ENCODE measurements around the gene ANGPTL5.
"Not testable (repeated sequence)": the region's sequence is repeated elsewhere in the genome, so short reads cannot be mapped to it uniquely, and the experiment has no call there.

Gene ANGPTL5

DNA sequence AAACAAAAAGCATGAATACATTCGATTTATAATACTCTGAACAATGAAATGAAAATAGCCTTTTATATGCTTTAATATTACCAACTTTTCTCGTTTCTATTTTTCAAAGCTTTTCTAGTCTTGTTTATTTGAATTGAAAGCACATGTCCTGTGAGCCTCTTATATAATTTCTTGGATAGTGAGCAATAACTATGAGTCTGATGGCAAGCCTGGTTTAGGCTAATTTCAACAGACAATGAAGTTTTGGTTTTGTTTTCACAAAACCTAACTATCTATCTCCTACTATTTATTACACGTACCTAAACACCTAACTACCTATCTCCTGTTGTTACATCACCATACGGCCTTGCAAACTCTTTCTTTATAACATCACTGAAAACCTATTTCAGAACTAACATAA lies 30.7 kb downstream of the ANGPTL5 start:
- no peak for DNase-seq (ENCODE audit: low read depth)

DNA sequence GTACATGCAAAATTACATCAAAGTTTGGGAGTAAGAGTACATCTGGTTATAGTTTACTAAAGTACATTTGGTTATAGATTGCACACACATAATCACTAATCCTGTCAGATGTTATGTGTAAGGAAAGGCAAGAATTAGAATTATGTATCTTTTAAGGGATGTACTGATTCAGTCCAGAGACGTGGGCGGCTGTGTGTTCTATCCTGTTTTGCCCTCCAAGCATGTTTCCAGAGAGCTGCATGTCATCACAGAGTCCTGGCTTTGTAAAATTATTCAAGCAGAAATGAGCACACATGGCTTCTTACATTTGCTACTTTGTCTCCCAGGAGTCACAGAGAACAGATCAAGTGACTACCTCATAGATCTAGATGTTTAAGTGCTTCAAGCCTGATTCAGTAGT lies 34.7 kb downstream of the ANGPTL5 start:
- DNase-seq (ENCODE audit: low read depth) = no peak

DNA sequence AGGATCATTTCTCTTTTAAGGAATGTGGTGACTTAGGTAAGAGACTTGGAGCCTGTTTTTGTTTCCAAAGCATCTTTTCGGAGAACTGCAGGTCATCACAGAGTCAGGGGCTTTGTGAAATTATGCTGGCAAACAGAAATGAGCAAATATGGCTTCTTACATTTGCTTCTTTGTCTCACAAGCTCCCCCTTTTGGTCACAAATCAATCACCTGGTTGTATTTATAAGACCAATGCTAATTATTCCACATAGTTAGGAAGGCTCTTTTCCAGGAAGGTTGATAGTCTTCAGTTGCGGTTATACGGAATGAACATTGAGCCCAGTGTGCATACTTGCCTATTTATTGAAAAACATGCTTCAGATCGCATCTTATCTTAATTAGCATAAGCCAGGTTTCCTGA lies 36.1 kb downstream of the ANGPTL5 start:
- no peak for DNase-seq (ENCODE audit: low read depth)

DNA sequence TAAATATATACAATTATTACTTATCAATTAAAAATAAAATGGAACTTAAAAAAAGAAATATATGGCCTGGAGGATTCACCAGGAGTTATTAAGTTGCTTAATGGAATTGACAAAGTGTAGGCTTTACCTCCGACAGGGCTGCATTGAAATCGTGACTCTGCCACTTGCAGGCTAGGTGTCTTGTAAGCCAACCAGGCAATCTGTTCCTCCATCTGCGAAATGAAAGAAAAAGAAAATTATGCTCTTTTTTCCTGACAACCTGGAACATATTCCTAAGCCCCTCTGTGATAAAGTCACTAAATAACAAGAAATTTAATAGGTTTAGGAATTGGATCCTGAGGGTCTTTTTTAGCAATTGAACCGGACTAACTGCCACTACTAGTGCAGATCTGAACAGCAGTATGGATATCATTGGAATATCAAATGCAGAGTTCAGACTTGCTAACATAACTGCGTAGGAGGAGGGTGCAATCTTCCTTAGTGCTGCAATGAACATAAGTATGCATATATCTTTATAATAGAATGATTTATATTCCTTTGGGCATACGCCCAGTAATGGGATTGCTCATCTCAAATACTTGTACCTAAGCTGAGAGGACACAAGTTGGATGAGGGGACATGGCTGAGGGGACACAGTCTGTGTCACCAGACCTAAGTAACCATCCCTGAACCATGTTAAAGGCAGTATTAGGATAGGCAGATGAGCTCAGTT lies 44.0 kb downstream of the ANGPTL5 start:
- DNase-seq (ENCODE audit: low read depth) = no peak

DNA sequence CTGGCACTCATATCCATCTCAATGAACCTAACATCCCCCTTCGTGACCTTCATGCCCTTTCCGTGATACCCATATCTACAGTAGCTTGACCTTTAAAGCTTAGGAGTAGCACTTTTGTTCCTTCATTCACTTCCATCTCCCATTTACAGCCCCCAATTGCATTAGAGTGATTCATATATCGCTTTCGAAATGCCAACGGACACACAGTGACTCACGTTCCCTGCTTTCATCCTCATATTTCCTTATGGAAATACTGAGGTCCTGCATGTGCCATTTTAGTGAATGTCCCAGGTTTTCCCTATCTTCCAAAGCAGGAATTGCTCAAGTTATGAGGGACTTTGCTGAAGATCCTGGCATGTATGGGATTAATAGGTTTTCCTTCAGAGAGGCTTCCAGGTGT lies 45.8 kb downstream of the ANGPTL5 start:
- DNase-seq (ENCODE audit: low read depth) = no peak

DNA sequence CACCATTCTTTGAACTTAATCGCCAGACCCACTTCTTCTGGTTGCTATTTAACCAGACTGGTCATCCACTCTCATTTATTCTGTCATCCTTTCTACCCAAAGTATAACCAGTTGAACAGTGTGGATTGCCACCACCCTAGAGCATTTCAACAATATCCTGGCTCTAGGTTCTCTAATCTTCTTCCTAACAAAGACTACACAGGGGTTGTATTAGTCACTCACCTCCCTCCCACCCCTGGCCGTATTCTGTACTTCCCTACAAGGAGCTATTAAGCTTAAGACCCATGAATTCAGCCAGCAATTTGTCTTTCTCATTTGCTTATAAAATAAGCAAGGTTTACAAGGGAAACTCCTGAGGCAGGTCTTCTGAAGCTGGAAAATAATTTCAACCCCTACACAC lies 48.4 kb downstream of the ANGPTL5 start:
- no peak for DNase-seq (ENCODE audit: low read depth)

DNA sequence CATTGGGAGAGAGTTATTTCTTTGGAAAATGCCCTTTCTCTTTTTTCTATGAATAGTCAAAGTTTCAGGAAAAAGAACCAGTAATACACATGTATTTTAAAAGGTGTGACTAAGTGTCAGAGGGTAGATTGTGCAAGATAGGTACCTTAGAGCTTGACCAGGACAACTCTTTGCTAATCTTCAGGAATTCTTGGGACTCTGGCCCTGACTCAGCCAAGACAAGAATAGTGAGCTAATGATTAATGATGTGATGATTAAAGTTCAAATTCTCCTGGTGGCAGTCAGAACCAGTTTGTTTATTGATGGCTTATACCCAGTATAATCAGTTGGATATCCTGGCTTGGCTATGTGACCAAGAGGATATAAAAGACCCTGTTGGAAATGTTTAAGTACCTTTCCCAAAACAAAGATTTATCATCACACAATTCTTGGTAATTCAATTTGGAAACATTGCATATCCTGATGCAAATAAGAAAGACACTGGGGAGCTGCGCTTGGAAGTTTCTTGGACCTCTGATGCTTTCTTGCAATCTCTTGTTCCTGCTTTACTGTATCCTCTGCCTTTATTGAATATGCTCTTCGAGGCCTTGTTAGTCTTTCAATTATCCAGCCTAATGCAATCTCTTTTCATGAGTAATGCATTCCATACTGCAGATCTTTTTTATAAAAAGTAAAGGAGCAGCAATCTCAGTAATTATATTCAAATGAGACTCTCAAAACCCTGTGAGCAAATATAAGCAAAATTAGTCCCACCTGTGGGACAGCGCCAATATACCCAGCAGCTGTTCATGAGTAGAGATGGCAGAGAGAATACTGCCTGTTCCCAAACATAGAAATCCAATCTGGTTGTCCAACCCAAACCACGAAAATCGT lies 49.5 kb downstream of the ANGPTL5 start:
- DNase-seq (ENCODE audit: low read depth) = no peak

DNA sequence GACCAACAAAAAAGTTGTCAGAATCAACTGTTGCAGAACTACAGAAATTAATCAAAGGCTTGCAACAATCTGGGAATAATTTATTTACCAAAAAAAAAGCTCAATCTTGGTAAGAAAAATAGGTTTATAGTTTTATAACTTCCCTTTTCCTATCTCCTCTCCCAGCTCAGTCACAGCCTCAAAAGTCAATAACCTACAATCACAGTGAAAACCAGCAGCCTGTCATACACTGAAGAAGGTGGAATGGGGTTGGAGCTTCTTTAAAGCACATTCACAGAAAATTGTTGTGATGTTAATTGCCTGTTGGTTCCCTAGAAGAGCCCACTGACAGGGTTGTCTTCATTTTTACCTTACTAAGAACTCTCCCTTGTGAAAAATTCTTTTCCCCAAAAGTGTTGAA lies 52.2 kb downstream of the ANGPTL5 start:
- DNase-seq (ENCODE audit: low read depth) = no peak

DNA sequence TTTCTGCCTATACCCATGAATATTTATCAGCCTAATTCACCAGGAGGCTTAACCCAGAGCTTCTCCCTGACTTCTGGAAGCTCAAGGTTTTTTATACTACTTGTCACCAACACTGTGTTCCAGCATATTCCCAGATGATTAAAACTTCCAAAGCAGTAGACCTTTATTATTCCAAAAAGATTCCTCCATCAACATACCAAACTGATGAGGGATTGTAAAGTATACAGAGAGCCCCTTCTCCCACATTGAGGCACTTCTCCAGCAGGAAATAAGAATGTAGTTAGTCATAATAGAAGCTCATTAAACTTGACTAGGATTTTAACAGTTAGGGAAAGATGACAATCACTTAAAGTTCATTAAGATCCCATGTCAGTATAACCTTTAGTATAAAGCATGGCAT lies 53.0 kb downstream of the ANGPTL5 start:
- DNase-seq (ENCODE audit: low read depth) = no peak

DNA sequence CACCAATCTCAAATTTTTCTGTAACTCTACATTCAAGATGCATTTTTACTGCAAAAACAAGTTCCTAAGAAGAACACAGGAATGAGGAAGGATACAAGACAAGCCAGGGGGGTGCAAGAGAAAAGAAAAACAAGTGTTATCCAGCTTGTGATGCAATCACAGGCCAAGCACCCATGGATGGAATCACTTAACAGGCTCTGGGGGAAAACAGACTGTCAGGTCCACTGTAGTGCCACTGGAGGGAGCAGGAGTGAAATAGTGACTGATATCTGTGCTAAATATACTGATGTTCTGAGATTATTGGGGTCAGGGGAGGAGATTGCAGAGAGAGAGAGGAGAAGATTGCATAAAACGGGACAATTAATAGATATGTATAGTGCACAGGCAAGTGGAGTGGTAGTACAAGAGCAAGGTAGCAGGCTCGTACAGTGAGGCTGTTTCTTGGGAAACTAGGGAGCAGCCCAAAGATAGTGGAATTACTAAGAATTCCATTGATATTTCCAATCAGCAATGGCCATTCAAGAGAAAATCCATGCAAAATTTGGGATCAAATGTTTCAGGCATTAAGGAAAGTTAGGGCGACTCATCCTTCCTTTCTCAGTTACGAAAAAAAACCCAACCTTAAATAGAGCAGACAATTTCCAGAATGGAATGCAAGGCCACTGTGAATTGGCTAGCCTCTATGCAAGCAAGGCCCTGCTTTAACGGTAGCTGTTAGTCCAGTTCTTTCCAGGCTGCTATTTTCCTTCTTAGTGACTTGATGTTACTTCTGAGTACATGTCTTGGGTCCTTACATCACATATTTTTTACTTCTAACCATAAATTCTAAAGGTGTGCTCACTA lies 53.7 kb downstream of the ANGPTL5 start:
- no peak for DNase-seq (ENCODE audit: low read depth)

DNA sequence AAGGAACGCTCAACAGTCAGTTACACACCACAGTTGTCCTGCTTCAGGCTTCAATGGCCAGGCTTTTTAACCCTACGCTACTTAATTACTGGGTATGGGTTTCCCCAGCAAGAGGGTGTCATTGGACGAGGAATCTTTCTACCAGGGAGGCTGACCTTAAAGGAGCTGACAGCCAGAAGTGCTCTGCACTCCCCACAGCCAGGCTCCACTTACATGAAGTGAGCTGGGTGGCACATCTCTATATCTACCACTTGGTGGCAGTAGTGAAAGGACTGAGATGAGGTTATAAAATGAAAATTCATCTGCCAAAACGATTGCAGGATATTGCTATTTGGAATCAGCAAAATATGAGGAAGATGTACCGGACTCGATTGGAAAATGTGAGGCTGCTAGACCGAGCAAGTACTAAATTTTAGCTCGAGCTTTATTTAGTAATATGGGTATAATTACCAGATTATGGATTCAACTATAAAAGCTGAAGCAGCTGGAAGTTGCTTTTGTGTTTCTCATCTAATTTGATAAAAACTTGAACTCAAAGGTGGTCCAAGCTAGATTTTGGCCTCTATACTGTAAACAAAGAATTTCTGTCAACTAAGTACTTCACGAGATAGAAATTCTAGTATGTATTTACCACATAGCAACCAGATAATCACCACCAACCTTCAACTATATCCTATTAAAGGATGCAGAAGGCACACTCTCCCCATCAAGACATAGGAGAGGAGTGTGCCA lies 55.5 kb downstream of the ANGPTL5 start:
- no peak for DNase-seq (ENCODE audit: low read depth)

DNA sequence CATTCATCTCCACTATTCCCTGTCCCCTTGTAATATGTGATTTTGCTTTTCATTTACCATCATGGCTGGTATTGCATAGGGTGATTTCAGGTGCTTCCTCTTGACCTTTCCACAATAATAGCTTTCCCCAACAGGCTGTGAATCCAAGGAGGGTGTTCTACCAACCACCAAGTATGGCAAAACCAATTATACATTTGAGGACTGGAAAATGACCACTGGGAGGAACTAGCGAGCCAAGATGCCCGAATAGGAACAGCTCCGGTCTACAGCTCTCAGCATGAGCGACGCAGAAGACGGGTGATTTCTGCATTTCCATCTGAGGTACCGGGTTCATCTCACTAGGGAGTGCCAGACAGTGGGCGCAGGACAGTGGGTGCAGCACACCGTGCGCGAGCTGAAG lies 64.1 kb downstream of the ANGPTL5 start:
- DNase-seq (ENCODE audit: low read depth) = not testable (repeated sequence)

DNA sequence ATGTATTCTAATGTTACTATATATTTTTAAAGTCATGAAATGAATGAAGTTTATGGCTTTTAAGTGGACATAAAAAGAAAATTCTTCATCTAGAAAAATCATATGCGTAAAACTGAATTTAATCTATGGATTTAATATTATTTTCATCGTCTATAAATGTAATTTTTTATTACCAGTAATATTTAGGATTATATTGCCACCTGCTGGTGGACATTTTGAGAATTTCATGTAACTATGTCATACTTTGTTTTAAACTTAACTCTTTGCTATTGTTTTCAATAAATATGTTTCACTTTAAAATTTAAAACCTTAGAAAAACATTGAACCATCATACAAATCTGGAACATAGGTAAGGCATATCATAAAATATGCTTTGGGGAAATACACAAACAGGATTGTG lies 68.1 kb downstream of the ANGPTL5 start:
- no peak for DNase-seq (ENCODE audit: low read depth)

DNA sequence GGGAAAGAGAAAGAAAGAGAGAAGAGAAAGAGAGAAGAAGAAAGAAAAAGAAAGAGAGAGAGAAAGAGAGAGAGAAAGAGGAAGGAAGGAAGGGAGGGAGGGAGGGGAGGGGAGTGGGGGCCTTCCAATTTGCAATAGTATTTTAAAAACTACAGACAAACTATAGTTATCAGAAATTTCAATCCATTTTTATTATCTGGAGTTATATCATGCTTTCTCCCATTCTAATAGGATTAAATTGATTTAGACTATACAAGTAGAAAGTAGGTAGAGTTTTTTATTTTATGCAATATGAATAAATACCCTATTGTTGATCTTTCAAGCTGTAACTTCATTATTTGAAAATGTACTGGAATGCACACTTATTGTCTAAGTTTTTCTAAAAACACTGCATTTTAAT lies 71.7 kb downstream of the ANGPTL5 start:
- DNase-seq (ENCODE audit: low read depth) = no peak

DNA sequence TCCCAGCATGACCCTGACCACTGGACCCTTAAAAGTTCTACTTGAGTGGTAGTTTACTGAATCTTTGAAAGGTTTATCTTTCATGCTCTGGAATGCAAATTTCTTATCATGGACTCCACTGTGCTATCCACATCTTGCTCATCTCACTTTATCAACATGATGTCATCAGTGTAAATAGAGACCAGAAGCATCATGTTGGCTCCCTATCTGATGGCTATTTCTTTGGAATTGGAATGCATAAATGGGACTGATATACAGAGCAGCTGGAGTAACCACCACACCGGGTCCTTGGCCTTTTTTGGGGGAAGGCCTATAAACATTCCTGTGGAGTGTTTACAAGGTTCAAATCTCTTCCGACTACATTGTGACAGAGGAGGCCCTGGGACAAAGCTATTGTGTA lies 75.6 kb downstream of the ANGPTL5 start:
- no peak for DNase-seq (ENCODE audit: low read depth)

Measured in activated T-helper 1 cell treated with Interleukin-2 at 50 U/mL for 16 hours (primary cell).